GM12878 (cell line): Measurements from ENCODE around the gene BCAS4. TPM values are rescaled to one million over a fixed set of nuclear protein-coding genes. Genes with fewer than 3 reads are reported as not detected.

Experiments
- ATAC-seq: fragments of 200-7000 bp; cut with Tn5 transposase; 3 replicates; pipeline ENCODE4 v1.9.1; 2020; ENCODE audit warnings: mild to moderate bottlenecking, moderate library complexity
- BruUV-seq: library from RNA; stranded (reverse); fragments of 400-500 nt; replicated peaks from 2 replicates; lab custom pipeline; 2021; lab: Mats Ljungman, UMichigan
- CTCF ChIA-PET: fragments of 300-600 bp; sonication (Branson Sonifier 250); formaldehyde crosslinking; extraction: SDS; loops from one replicate; lab custom pipeline; 2021; ENCODE audit warnings: inconsistent platforms; lab: Yijun Ruan, JAX
- POLR2A ChIA-PET: fragments of 350-600 bp; formaldehyde crosslinking; extraction: SDS; loops from one replicate; lab custom pipeline; 2021; ENCODE audit warnings: inconsistent platforms; lab: Charles Lee
- RAD21 ChIA-PET: fragments of 300-600 bp; sonication (Branson Sonifier 250); formaldehyde crosslinking; loops from one replicate; lab custom pipeline; 2023; ENCODE audit warnings: antibody characterized with exemption; ENCODE audit not compliant: unreplicated experiment; lab: Charles Lee
- SMC1A ChIA-PET: fragments of 300-600 bp; sonication (Branson Sonifier 250); formaldehyde crosslinking; loops from one replicate; lab custom pipeline; 2023; ENCODE audit not compliant: unreplicated experiment, uncharacterized antibody; lab: Charles Lee
- DNase-seq: peaks from one replicate; pipeline ENCODE4 v3.0.0-alpha.2; 2011; ENCODE audit warnings: low read depth, low spot score
- FAIRE-seq: peaks from 3 replicates; lab custom pipeline; 2011; peaks lifted over from hg19 to GRCh38; lab: Jason Lieb, UNC
- H2AFZ ChIP-seq: 2 replicates; pipeline ENCODE4 v1.6.0; 2011; ENCODE audit warnings: low read depth, low read length, control low read depth; ENCODE audit not compliant: control insufficient read depth
- H3K27ac ChIP-seq: 2 replicates; pipeline ENCODE4 v1.5.1; 2011; ENCODE audit warnings: control low read depth; ENCODE audit not compliant: control insufficient read depth, insufficient read depth
- H3K27me3 ChIP-seq, 2 experiments: replicated peaks in 1 of 2; 2 replicates each; pipeline versions ENCODE4 v1.6.0 to v1.6.1; 2011; ENCODE audit warnings: low read length in 1 of 2; ENCODE audit not compliant: control insufficient read depth in 2 of 2, insufficient read depth in 2 of 2
- H3K36me3 ChIP-seq, 2 experiments: 2 replicates each; pipeline ENCODE4 v1.5.1; 2011; ENCODE audit warnings: low read length in 1 of 2; ENCODE audit not compliant: control insufficient read depth in 2 of 2, insufficient read depth in 2 of 2
- H3K4me1 ChIP-seq: 2 replicates; pipeline ENCODE4 v1.6.1; 2011; ENCODE audit warnings: mild to moderate bottlenecking, low read length, moderate library complexity, mixed read lengths; ENCODE audit not compliant: control insufficient read depth, insufficient read depth
- H3K4me2 ChIP-seq: 2 replicates; pipeline ENCODE4 v1.6.0; 2011; ENCODE audit warnings: control low read depth; ENCODE audit not compliant: control insufficient read depth, insufficient read depth
- H3K4me3 ChIP-seq: fragments of 200-600 bp; sonication (generic); 2 replicates; pipeline ENCODE4 v1.5.1; 2016
- H3K79me2 ChIP-seq: 2 replicates; pipeline ENCODE4 v1.6.0; 2011; ENCODE audit warnings: low read length; ENCODE audit not compliant: control insufficient read depth, insufficient read depth
- H3K9ac ChIP-seq: 2 replicates; pipeline ENCODE4 v1.8.0; 2011; ENCODE audit warnings: low read length, control low read depth, mixed read lengths; ENCODE audit not compliant: control insufficient read depth, insufficient read depth
- H3K9me3 ChIP-seq: replicated peaks from 3 replicates; pipeline ENCODE4 v1.5.1; 2011; ENCODE audit warnings: mild to moderate bottlenecking, low read length; ENCODE audit not compliant: control insufficient read depth, insufficient read depth
- H4K20me1 ChIP-seq: 2 replicates; pipeline ENCODE4 v1.6.0; 2011; ENCODE audit not compliant: control insufficient read depth, insufficient read depth
- BCL11A ChIP-seq: IDR thresholded peaks from 2 replicates; pipeline ENCODE4 v1.6.1; 2011; ENCODE audit warnings: low read depth, low read length
- CBX5 ChIP-seq: sonication (generic); IDR thresholded peaks from 2 replicates; pipeline ENCODE4 v1.6.1; 2016; ENCODE audit warnings: low read depth, moderate library complexity, mild to moderate bottlenecking, inconsistent platforms
- EGR1 ChIP-seq, 2 experiments: IDR thresholded peaks; 1 replicate in 1 of 2; 2 replicates in 1 of 2; pipeline ENCODE4 v1.6.1; 2011 to 2012; ENCODE audit warnings: low read depth in 2 of 2, low read length in 2 of 2, borderline replicate concordance in 1 of 2, mild to moderate bottlenecking in 1 of 2, moderate library complexity in 1 of 2
- HSF1 ChIP-seq: fragments of 150-350 bp; IDR thresholded peaks from 2 replicates; pipeline ENCODE4 v1.6.1; 2014; ENCODE audit warnings: mild to moderate bottlenecking, low read depth, low read length
- KAT2A ChIP-seq: conservative IDR thresholded peaks from 2 replicates; pipeline ENCODE4 v1.6.1; 2011; ENCODE audit warnings: low read depth, low read length; ENCODE audit not compliant: control insufficient read depth
- MEF2B ChIP-seq: fragments of 450-650 bp; IDR thresholded peaks from 2 replicates; pipeline ENCODE4 v1.6.1; 2018; ENCODE audit warnings: mild to moderate bottlenecking, moderate library complexity; ENCODE audit not compliant: partially characterized antibody, poor library complexity, severe bottlenecking
- MYB ChIP-seq: fragments of 150-350 bp; IDR thresholded peaks from 2 replicates; pipeline ENCODE4 v1.6.1; 2014; ENCODE audit warnings: mild to moderate bottlenecking, low read depth, low read length, borderline replicate concordance
- NKRF ChIP-seq: fragments of 450-650 bp; conservative IDR thresholded peaks from 2 replicates; pipeline ENCODE4 v1.6.1; 2017; ENCODE audit warnings: mild to moderate bottlenecking, moderate library complexity
- PML ChIP-seq: IDR thresholded peaks from 2 replicates; pipeline ENCODE4 v1.6.1; 2012; ENCODE audit warnings: low read length, inconsistent platforms
- SMARCA5 ChIP-seq: fragments of 450-650 bp; IDR thresholded peaks from 2 replicates; pipeline ENCODE4 v1.6.1; 2017; ENCODE audit warnings: mild to moderate bottlenecking
- SP1 ChIP-seq: IDR thresholded peaks from one replicate; pipeline ENCODE4 v1.6.1; 2011; ENCODE audit warnings: low read depth, low read length
- SRF ChIP-seq, 2 experiments: IDR thresholded peaks; 2 replicates each; pipeline ENCODE4 v1.6.1; 2011; ENCODE audit warnings: low read depth in 2 of 2, low read length in 2 of 2, mild to moderate bottlenecking in 1 of 2, moderate library complexity in 1 of 2
- STAT3 ChIP-seq: IDR thresholded peaks from 2 replicates; pipeline ENCODE4 v1.6.1; 2011; ENCODE audit warnings: low read depth, low read length, improper control_type of control experiment
- TAF1 ChIP-seq: IDR thresholded peaks from 2 replicates; pipeline ENCODE4 v1.6.1; 2011; ENCODE audit warnings: mild to moderate bottlenecking, low read depth, low read length, borderline replicate concordance
- TCF12 ChIP-seq: IDR thresholded peaks from 2 replicates; pipeline ENCODE4 v1.6.1; 2011; ENCODE audit warnings: low read depth, mild to moderate bottlenecking, low read length
- TCF7 ChIP-seq: IDR thresholded peaks from 2 replicates; pipeline ENCODE4 v1.6.1; 2014; ENCODE audit warnings: antibody characterized with exemption, borderline replicate concordance
- ZNF24 ChIP-seq: fragments of 450-650 bp; IDR thresholded peaks from 2 replicates; pipeline ENCODE4 v1.6.1; 2017; ENCODE audit warnings: antibody characterized with exemption, mild to moderate bottlenecking
- WGBS: methylation state at CpG from one replicate; pipeline ENCODE4 v1.1.6; 2016; ENCODE audit warnings: low lambda C conversion rate; ENCODE audit not compliant: insufficient replicate concordance, insufficient coverage; ENCODE audit errors: missing lambda C conversion rate; 5-methylcytosine and 5-hydroxymethylcytosine counted together
- in situ Hi-C: fragments of 300-500 bp; cut with MboI; formaldehyde crosslinking; loops from 9 replicates; pipeline ENCODE4 v1.14.3; 2018; ENCODE audit warnings: mixed read lengths
- intact Hi-C: fragments of 100-400 bp; cut with micrococcal nuclease; formaldehyde crosslinking; loops from one replicate; pipeline ENCODE4 v1.14.2; 2022; ENCODE audit not compliant: unreplicated experiment
- polyA plus RNA-seq, 11 experiments: library from polyadenylated mRNA; depleted of rRNA in 4 of 11; unstranded in 6 of 11; stranded (reverse) in 5 of 11; fragments of >200 nt; fragmentation: Nextera tagmentation in 4 of 11; fragmentation: Illumina TruSeq in 1 of 11; extraction: Ambion mirVana in 4 of 11; extraction: Trizol in 1 of 11; gene quantifications; 1 replicate in 1 of 11; 2 replicates in 10 of 11; pipeline versions ENCODE4 v1.2.1 to v1.2.3, GENCODE V29; 2011 to 2016; ENCODE audit warnings: inconsistent platforms in 2 of 11, missing spikeins in 2 of 11, low read depth in 1 of 11
- total RNA-seq, 4 experiments: library from RNA; depleted of rRNA in 3 of 4; stranded (reverse); fragments of >200 nt in 3 of 4; fragmentation: Illumina TruSeq in 1 of 4; extraction: Trizol in 1 of 4; gene quantifications; 2 replicates each; pipeline versions ENCODE4 v1.2.1 to v1.2.3, GENCODE V29; 2013 to 2021

The BCAS4 gene
- total and polyA plus RNA-seq, 10 of the 15 experiments (the other 5 are each of a cell fraction or from before 2014, with no cell fraction given): 14.8 to 214 (median 65.3) TPM

- Histone ChIP-seq H3K4me2 (no peak overlapping the region), H3K27me3 (no peaks in the 10 kb centered on the region), H3K4me3 (no peak overlapping the region), H3K9me3 (no peaks in the 10 kb centered on the region), H3K9ac (no peak overlapping the region), H3K4me1 (no peaks in the 10 kb centered on the region), H3K36me3 (no peaks in the 10 kb centered on the region), H3K27ac (no peak overlapping the region)
- SMC1A ChIA-PET: no interaction called here
- WGBS: 48% methylated on average over 3 of the region's 3 CpGs
- intact Hi-C loops: no loop called here
- ATAC-seq (no peak), FAIRE-seq (no peak), DNase-seq (no peak)
- no TSS peak for BruUV-seq
- CTCF ChIA-PET: no interaction called here
- POLR2A ChIA-PET: no interaction called here
- RAD21 ChIA-PET: no interaction called here
- TF ChIP-seq CBX5 (no peak), HSF1 (no peak), STAT3 (no peak), SMARCA5 (no peak), NKRF (no peak), TCF12 (no peak), PML (no peak), MEF2B (no peak), KAT2A (no peak), TAF1 (no peak), SRF (IDR thresholded peaks at IDR 0.05; ENCODE audit: low read depth in 2 of 2, low read length in 2 of 2) (no peak), MYB (no peak), EGR1 (IDR thresholded peaks at IDR 0.05; ENCODE audit: borderline replicate concordance in 1 of 2, low read depth in 2 of 2, low read length in 2 of 2) (no peak), BCL11A (no peak), SP1 (no peak), ZNF24 (no peak), TCF7 (no peak)
- TF ChIP-seq, all 136 proteins: peak for 0
- Histone ChIP-seq H3K79me2 (no peaks in the 10 kb centered on the region), H4K20me1 (no peaks in the 10 kb centered on the region), H2AFZ (no peak overlapping the region)
- in situ Hi-C loops: no loop called here
Observed at GRCh38 chr20:50758992-50759391, 35.9 kb upstream of the BCAS4 start.
